H9 (cell line): ENCODE measurements around the gene LAMA5. TPM values are rescaled to one million over a fixed set of nuclear protein-coding genes. Genes with fewer than 3 reads are reported as not detected.

Experiments
- DNase-seq: peaks from one replicate; pipeline ENCODE4 v3.0.0-alpha.2; 2017
- H2AFZ ChIP-seq: one replicate; pipeline ENCODE4 v1.6.1; 2013; ENCODE audit warnings: mild to moderate bottlenecking, low read length, control low read depth, moderate library complexity
- H2AK5ac ChIP-seq: 2 replicates; pipeline ENCODE4 v1.6.1; 2013; ENCODE audit warnings: low read length, control low read depth, mixed read lengths; ENCODE audit not compliant: insufficient read length
- H2BK120ac ChIP-seq: one replicate; pipeline ENCODE4 v1.6.1; 2013; ENCODE audit warnings: low read depth, mild to moderate bottlenecking, low read length, control low read depth, inconsistent platforms; ENCODE audit not compliant: poor library complexity, severe bottlenecking
- H2BK12ac ChIP-seq: 2 replicates; pipeline ENCODE4 v1.6.1; 2013; ENCODE audit warnings: low read length, control low read depth, mixed read lengths, low read depth; ENCODE audit not compliant: insufficient read length
- H2BK15ac ChIP-seq: 2 replicates; pipeline ENCODE4 v1.6.1; 2013; ENCODE audit warnings: low read depth, low read length, control low read depth
- H2BK20ac ChIP-seq: one replicate; pipeline ENCODE4 v1.6.1; 2013; ENCODE audit warnings: low read depth, mild to moderate bottlenecking, low read length, control low read depth, inconsistent platforms; ENCODE audit not compliant: poor library complexity, severe bottlenecking
- H2BK5ac ChIP-seq: 2 replicates; pipeline ENCODE4 v1.6.1; 2013; ENCODE audit warnings: low read length, control low read depth, mixed read lengths; ENCODE audit not compliant: insufficient read length
- H3K14ac ChIP-seq: 2 replicates; pipeline ENCODE4 v1.6.1; 2013; ENCODE audit warnings: low read length, control low read depth; ENCODE audit not compliant: insufficient read depth
- H3K18ac ChIP-seq: 2 replicates; pipeline ENCODE4 v1.6.1; 2013; ENCODE audit warnings: low read depth, mild to moderate bottlenecking, mixed read lengths, low read length, control low read depth; ENCODE audit not compliant: insufficient read length
- H3K23ac ChIP-seq: 2 replicates; pipeline ENCODE4 v1.6.1; 2013; ENCODE audit warnings: low read length, control low read depth, mixed read lengths, low read depth; ENCODE audit not compliant: insufficient read length
- H3K23me2 ChIP-seq: 2 replicates; pipeline ENCODE4 v1.6.1; 2013; ENCODE audit warnings: low read depth, mild to moderate bottlenecking, mixed read lengths, low read length, control low read depth; ENCODE audit not compliant: insufficient read length, poor library complexity, severe bottlenecking
- H3K27ac ChIP-seq: 2 replicates; pipeline ENCODE4 v1.5.1; 2013; ENCODE audit warnings: low read length, control low read depth, mixed read lengths, low read depth; ENCODE audit not compliant: insufficient read length
- H3K27me3 ChIP-seq: 2 replicates; pipeline ENCODE4 v1.6.1; 2013; ENCODE audit warnings: low read length, control low read depth, inconsistent platforms; ENCODE audit not compliant: insufficient read depth
- H3K4ac ChIP-seq: 2 replicates; pipeline ENCODE4 v1.6.1; 2013; ENCODE audit warnings: low read depth, mild to moderate bottlenecking, control low read depth, inconsistent platforms, low read length, moderate library complexity
- H3K4me1 ChIP-seq: 2 replicates; pipeline ENCODE4 v1.6.1; 2013; ENCODE audit warnings: low read length, control low read depth, inconsistent platforms; ENCODE audit not compliant: insufficient read depth
- H3K4me2 ChIP-seq: 2 replicates; pipeline ENCODE4 v1.6.1; 2013; ENCODE audit warnings: low read length, control low read depth, mixed read lengths; ENCODE audit not compliant: insufficient read length, insufficient read depth
- H3K56ac ChIP-seq: 2 replicates; pipeline ENCODE4 v1.6.1; 2013; ENCODE audit warnings: low read depth, mild to moderate bottlenecking, mixed read lengths, low read length, control low read depth; ENCODE audit not compliant: insufficient read length
- H3K79me1 ChIP-seq: 2 replicates; pipeline ENCODE4 v1.6.1; 2013; ENCODE audit warnings: low read depth, mild to moderate bottlenecking, moderate library complexity, low read length, control low read depth, inconsistent platforms; ENCODE audit not compliant: insufficient read depth, poor library complexity, severe bottlenecking
- H3K79me2 ChIP-seq: 2 replicates; pipeline ENCODE4 v1.6.1; 2013; ENCODE audit warnings: low read length, control low read depth, inconsistent platforms; ENCODE audit not compliant: insufficient read depth
- H3K9ac ChIP-seq: 2 replicates; pipeline ENCODE4 v1.6.1; 2013; ENCODE audit warnings: low read length, control low read depth, mixed read lengths; ENCODE audit not compliant: insufficient read length; ENCODE audit errors: extremely low read depth
- H3K9me3 ChIP-seq: one replicate; pipeline ENCODE4 v1.6.1; 2013; ENCODE audit warnings: low read depth, low read length, inconsistent platforms; ENCODE audit not compliant: control insufficient read depth
- H3T11ph ChIP-seq: one replicate; pipeline ENCODE4 v1.6.1; 2013; ENCODE audit warnings: mild to moderate bottlenecking, low read length, control low read depth, inconsistent platforms
- H4K20me1 ChIP-seq: one replicate; pipeline ENCODE4 v1.6.1; 2013; ENCODE audit not compliant: control insufficient read depth, insufficient read length, insufficient read depth
- H4K5ac ChIP-seq: 2 replicates; pipeline ENCODE4 v1.6.1; 2013; ENCODE audit warnings: low read depth, mild to moderate bottlenecking, mixed read lengths, low read length, control low read depth; ENCODE audit not compliant: insufficient read length
- H4K8ac ChIP-seq: replicated peaks from 2 replicates; pipeline ENCODE4 v1.6.1; 2013; ENCODE audit warnings: low read length, control low read depth, mixed read lengths, low read depth; ENCODE audit not compliant: insufficient read length
- H4K91ac ChIP-seq: 2 replicates; pipeline ENCODE4 v1.6.1; 2013; ENCODE audit warnings: low read depth, mild to moderate bottlenecking, moderate library complexity, mixed read lengths, low read length, control low read depth; ENCODE audit not compliant: insufficient read length
- H3K27ac Mint-ChIP-seq, 3 experiments: 2 replicates in 2 of 3; 3 replicates in 1 of 3; pipeline ENCODE4 v1.8.0; 2020 to 2021; ENCODE audit warnings: mixed read lengths in 3 of 3, mild to moderate bottlenecking in 1 of 3, moderate library complexity in 1 of 3
- H3K27me3 Mint-ChIP-seq: 2 replicates; pipeline ENCODE4 v1.8.0; 2021; ENCODE audit warnings: low read depth, mild to moderate bottlenecking, moderate library complexity, mixed read lengths
- H3K36me3 Mint-ChIP-seq, 3 experiments: 2 replicates in 2 of 3; 3 replicates in 1 of 3; pipeline ENCODE4 v1.8.0; 2020 to 2021; ENCODE audit warnings: low read depth in 3 of 3, mixed read lengths in 3 of 3; ENCODE audit not compliant: insufficient read depth in 1 of 3
- H3K4me1 Mint-ChIP-seq, 2 experiments: 2 replicates each; pipeline ENCODE4 v1.8.0; 2020; ENCODE audit warnings: mixed read lengths in 2 of 2
- H3K4me3 Mint-ChIP-seq, 2 experiments: 2 replicates in 1 of 2; 3 replicates in 1 of 2; pipeline ENCODE4 v1.8.0; 2020 to 2021; ENCODE audit warnings: mild to moderate bottlenecking in 2 of 2, mixed read lengths in 2 of 2, moderate library complexity in 1 of 2
- H3K9me3 Mint-ChIP-seq, 2 experiments: 2 replicates in 1 of 2; 3 replicates in 1 of 2; pipeline ENCODE4 v1.8.0; 2020; ENCODE audit warnings: mild to moderate bottlenecking in 2 of 2, mixed read lengths in 2 of 2, moderate library complexity in 1 of 2
- CTCF ChIP-seq: fragments of 200-600 bp; sonication (generic); conservative IDR thresholded peaks from 3 replicates; pipeline ENCODE4 v1.8.0; 2021; ENCODE audit warnings: antibody characterized with exemption, mild to moderate bottlenecking
- WGBS: extraction: QIAGEN DNeasy Blood & Tissue Kit; methylation state at CpG from one replicate; pipeline ENCODE4 v1.1.7; 2013; ENCODE audit warnings: missing lambda C conversion rate, low lambda C conversion rate, mixed read lengths; ENCODE audit not compliant: insufficient read length; ENCODE audit errors: extremely low coverage; 5-methylcytosine and 5-hydroxymethylcytosine counted together
- total RNA-seq: library from RNA; stranded (reverse); gene quantifications from 2 replicates; pipeline ENCODE4 v1.2.1, GENCODE V29; 2021

Gene LAMA5
- total RNA-seq, 1 experiment from 2014 or later = 200 TPM

GRCh38 chr20:62289131-62289530 lies 78.0 kb downstream of the LAMA5 start:
- no peak overlapping the region for H3K18ac ChIP-seq

More at GRCh38 chr20:62289131-62289530, 78.0 kb downstream of the LAMA5 start:
- Histone ChIP-seq H2BK12ac (no peak overlapping the region), H4K91ac (no peak overlapping the region), H3K23ac (no peak overlapping the region), H3K14ac (no peak overlapping the region), H2BK20ac (no peak overlapping the region), H3K23me2 (no peaks in the 10 kb centered on the region), H3K9ac (no peak overlapping the region), H3K4me2 (no peak overlapping the region), H2BK15ac (no peak overlapping the region), H3K27me3 (no peaks in the 10 kb centered on the region), H3K79me1 (no peaks in the 10 kb centered on the region), H2AFZ (no peak overlapping the region), H4K5ac (no peak overlapping the region), H3K79me2 (no peaks in the 10 kb centered on the region), H3K56ac (no peak overlapping the region), H2AK5ac (no peak overlapping the region), H3K4ac (no peak overlapping the region), H4K8ac (no peak overlapping the region), H3K27ac (no peak overlapping the region), H3K9me3 (no peaks in the 10 kb centered on the region), H2BK120ac (no peak overlapping the region), H3T11ph (no peak overlapping the region), H3K4me1 (no peaks in the 10 kb centered on the region), H2BK5ac (no peak overlapping the region), H4K20me1 (peaks cover 3% of the 10 kb centered on the region)
- WGBS = no CpG with 5 or more reads among the region's 14 CpGs
- Mint-ChIP-seq H3K36me3 (peaks cover 10 to 52% (median 31%) of the 10 kb centered on the region in 3 experiments; a peak in 6 of 7 replicates), H3K4me1 (no peaks in the 10 kb centered on the region), H3K27me3 (no peaks in the 10 kb centered on the region; the same call in 1 of the 2 replicates), H3K9me3 (no peaks in the 10 kb centered on the region; a peak in 1 of 5 replicates), H3K4me3 (no peak overlapping the region), H3K27ac (no peak overlapping the region)
- DNase-seq = no peak
- TF ChIP-seq CTCF = no peak
